Hepatocyte (in vitro differentiated cells): ENCODE data around the gene HOTAIR. TPM values are rescaled to one million over a fixed set of nuclear protein-coding genes. Genes with fewer than 3 reads are reported as not detected.
A peak's percentile ranks its signal among the peaks of the same experiment; 100 is the strongest.

Source experiments
- DNase-seq: peaks from one replicate; pipeline ENCODE4 v3.0.0-alpha.2; 2016; ENCODE audit warnings: low spot score
- H2AFZ ChIP-seq: fragments of 200-600 bp; sonication (generic); 2 replicates; pipeline ENCODE4 v1.6.0; 2016; ENCODE audit warnings: antibody characterized with exemption, mild to moderate bottlenecking
- H3K27ac ChIP-seq: fragments of 200-600 bp; sonication (generic); 2 replicates; pipeline ENCODE4 v1.5.1; 2016; ENCODE audit warnings: mild to moderate bottlenecking
- H3K27me3 ChIP-seq: fragments of 200-600 bp; sonication (generic); 2 replicates; pipeline ENCODE4 v1.6.1; 2016
- H3K36me3 ChIP-seq: fragments of 200-600 bp; sonication (generic); replicated peaks from 2 replicates; pipeline ENCODE4 v1.5.1; 2016; ENCODE audit warnings: low read depth; ENCODE audit not compliant: insufficient read depth
- H3K4me1 ChIP-seq: fragments of 200-600 bp; sonication (generic); 2 replicates; pipeline ENCODE4 v1.5.1; 2016; ENCODE audit warnings: mild to moderate bottlenecking, moderate library complexity; ENCODE audit not compliant: insufficient read depth
- H3K4me2 ChIP-seq: fragments of 200-600 bp; sonication (generic); 2 replicates; pipeline ENCODE4 v1.6.0; 2016
- H3K4me3 ChIP-seq: fragments of 200-600 bp; sonication (generic); 2 replicates; pipeline ENCODE4 v1.5.1; 2016; ENCODE audit warnings: mild to moderate bottlenecking
- H3K79me2 ChIP-seq: fragments of 200-600 bp; sonication (generic); 2 replicates; pipeline ENCODE4 v1.6.0; 2017; ENCODE audit warnings: mild to moderate bottlenecking
- H3K9me2 ChIP-seq: fragments of 200-600 bp; sonication (generic); replicated peaks from 2 replicates; pipeline ENCODE4 v1.6.0; 2017; ENCODE audit warnings: mild to moderate bottlenecking; ENCODE audit not compliant: insufficient read depth
- H3K9me3 ChIP-seq: fragments of 200-600 bp; sonication (generic); 2 replicates; pipeline ENCODE4 v1.5.1; 2016; ENCODE audit warnings: low read depth, mild to moderate bottlenecking
- H4K20me1 ChIP-seq: fragments of 200-600 bp; sonication (generic); 2 replicates; pipeline ENCODE4 v1.6.0; 2016; ENCODE audit warnings: mild to moderate bottlenecking; ENCODE audit not compliant: insufficient read depth, poor library complexity, severe bottlenecking
- CTCF ChIP-seq: fragments of 200-600 bp; sonication (generic); IDR thresholded peaks from 2 replicates; pipeline ENCODE4 v1.5.1; 2016; ENCODE audit warnings: antibody characterized with exemption, mild to moderate bottlenecking; ENCODE audit not compliant: poor library complexity
- EZH2 ChIP-seq: fragments of 200-600 bp; sonication (generic); IDR thresholded peaks from 2 replicates; pipeline ENCODE4 v1.6.1; 2016; ENCODE audit warnings: antibody characterized with exemption, mild to moderate bottlenecking, borderline replicate concordance
- EZH2phosphoT487 ChIP-seq: fragments of 200-600 bp; sonication (generic); IDR thresholded peaks from one replicate; pipeline ENCODE4 v1.6.1; 2018; ENCODE audit warnings: antibody characterized with exemption, mild to moderate bottlenecking, low read depth, moderate library complexity; ENCODE audit not compliant: unreplicated experiment, severe bottlenecking
- WGBS: methylation state at CpG from one replicate; pipeline ENCODE4 v1.1.6; 2016; ENCODE audit warnings: low lambda C conversion rate; ENCODE audit errors: missing lambda C conversion rate; 5-methylcytosine and 5-hydroxymethylcytosine counted together
- polyA plus RNA-seq: library from polyadenylated mRNA; unstranded; fragments of >200 nt; fragmentation: Nextera tagmentation; extraction: Ambion mirVana; gene quantifications from 2 replicates; pipeline ENCODE4 v1.2.1, GENCODE V29; 2016
- total RNA-seq: library from RNA; depleted of rRNA; stranded (reverse); fragments of >200 nt; gene quantifications from 2 replicates; pipeline ENCODE4 v1.2.3, GENCODE V29; 2014

The HOTAIR gene
- total and polyA plus RNA-seq, 2 experiments from 2014 or later = 0.82 to 0.90 TPM

- no peak for TF ChIP-seq EZH2
- no peak for TF ChIP-seq CTCF
- no peak for TF ChIP-seq EZH2phosphoT487
- H3K36me3 ChIP-seq = no peaks in the 10 kb centered on the region
- H3K9me3 ChIP-seq = no peaks in the 10 kb centered on the region
- H3K79me2 ChIP-seq = no peaks in the 10 kb centered on the region
- H3K27me3 ChIP-seq = peaks cover 98% of the 10 kb centered on the region
- no peak overlapping the region for H2AFZ ChIP-seq
- WGBS = 15% methylated on average over 9 of the region's 11 CpGs
- peaks cover 30% of the 10 kb centered on the region for H3K4me1 ChIP-seq
- no peaks in the 10 kb centered on the region for H3K9me2 ChIP-seq
- DNase-seq = no peak
- no peak overlapping the region for H3K4me2 ChIP-seq
- H3K4me3 ChIP-seq = no peak overlapping the region
- no peaks in the 10 kb centered on the region for H4K20me1 ChIP-seq
- no peak overlapping the region for H3K27ac ChIP-seq
Observed at GRCh38 chr12:53998110-53998899, 23.6 kb upstream of the HOTAIR start.

- peak overlapping the region; percentile 8 for H3K4me2 ChIP-seq
Observed at GRCh38 chr12:53997204-53998109, 22.7 kb upstream of the HOTAIR start.

More at GRCh38 chr12:53997204-53998109, 22.7 kb upstream of the HOTAIR start:
- DNase-seq = no peak
- Histone ChIP-seq H4K20me1 (no peaks in the 10 kb centered on the region), H3K27me3 (peaks cover 98% of the 10 kb centered on the region), H2AFZ (no peak overlapping the region), H3K27ac (no peak overlapping the region), H3K9me3 (no peaks in the 10 kb centered on the region), H3K4me1 (peaks cover 30% of the 10 kb centered on the region), H3K4me3 (no peak overlapping the region), H3K36me3 (no peaks in the 10 kb centered on the region), H3K79me2 (no peaks in the 10 kb centered on the region), H3K9me2 (no peaks in the 10 kb centered on the region)
- WGBS = 16% methylated on average over 31 of the region's 35 CpGs
- TF ChIP-seq EZH2phosphoT487 (no peak), EZH2 (peak; percentile 97), CTCF (no peak)
